WTC11 (cell line): ENCODE results near the gene PLLP.

ENCODE experiments used
- ATF2 ChIP-seq: sonication (generic); formaldehyde crosslinking; IDR thresholded peaks from 2 replicates; pipeline ENCODE4 v1.8.1; 2022; ENCODE audit warnings: low read depth, missing genetic modification reagents, borderline replicate concordance
- ATF3 ChIP-seq: sonication (generic); formaldehyde crosslinking; conservative IDR thresholded peaks from 2 replicates; pipeline ENCODE4 v1.8.1; 2022; ENCODE audit warnings: mild to moderate bottlenecking, missing genetic modification reagents
- CTCF ChIP-seq: fragments of 200-600 bp; IDR thresholded peaks from 2 replicates; pipeline ENCODE4 v1.8.0; 2022; ENCODE audit warnings: antibody characterized with exemption
- E2F1 ChIP-seq: sonication (generic); formaldehyde crosslinking; IDR thresholded peaks from 2 replicates; pipeline ENCODE4 v1.8.0; 2022; ENCODE audit warnings: mild to moderate bottlenecking, missing genetic modification reagents
- FOXP4 ChIP-seq: sonication (generic); formaldehyde crosslinking; IDR thresholded peaks from 2 replicates; pipeline ENCODE4 v1.8.0; 2022; ENCODE audit warnings: mild to moderate bottlenecking, missing genetic modification reagents
- HMGXB4 ChIP-seq: sonication (generic); formaldehyde crosslinking; IDR thresholded peaks from 2 replicates; pipeline ENCODE4 v1.8.1; 2023; ENCODE audit warnings: mild to moderate bottlenecking, moderate library complexity, missing genetic modification reagents
- KAT7 ChIP-seq: sonication (generic); formaldehyde crosslinking; IDR thresholded peaks from 2 replicates; pipeline ENCODE4 v1.8.1; 2023; ENCODE audit warnings: missing genetic modification reagents, mild to moderate bottlenecking, borderline replicate concordance
- MAX ChIP-seq: sonication (generic); formaldehyde crosslinking; IDR thresholded peaks from 2 replicates; pipeline ENCODE4 v1.8.0; 2022; ENCODE audit warnings: mild to moderate bottlenecking, missing genetic modification reagents
- NFE2L1 ChIP-seq: sonication (generic); formaldehyde crosslinking; IDR thresholded peaks from 2 replicates; pipeline ENCODE4 v1.8.1; 2023; ENCODE audit warnings: missing genetic modification reagents
- ZNF263 ChIP-seq: sonication (generic); formaldehyde crosslinking; IDR thresholded peaks from 2 replicates; pipeline ENCODE4 v1.8.1; 2022; ENCODE audit warnings: low read depth, mild to moderate bottlenecking, moderate library complexity, missing genetic modification reagents

GRCh38 chr16:57216968-57217367 is 67.5 kb downstream of the PLLP start:
- TF ChIP-seq CTCF = no peak
- no peak for TF ChIP-seq MAX (CRISPR knock-in tag)
- no peak for TF ChIP-seq NFE2L1 (CRISPR knock-in tag)
- no peak for TF ChIP-seq ATF2 (CRISPR knock-in tag)
- TF ChIP-seq ATF3 = no peak
- no peak for TF ChIP-seq ZNF263 (CRISPR knock-in tag)
- TF ChIP-seq KAT7 (CRISPR knock-in tag) = no peak
- TF ChIP-seq E2F1 = no peak
- TF ChIP-seq HMGXB4 (CRISPR knock-in tag) = no peak
- TF ChIP-seq FOXP4 (CRISPR knock-in tag) = no peak
